Measurements from ENCODE around the gene TAF7L.
"Not testable (repeated sequence)": the region's sequence is repeated elsewhere in the genome, so short reads cannot be mapped to it uniquely, and the experiment has no call there.

The TAF7L gene

GRCh38 chrX:101290957-101291603, at the start of gene TAF7L:
Gene TAF7L (minus strand): TSS chrX:101291334. CDS start chrX:101287543, 3,791 bp downstream.
- DNase-seq (ENCODE audit: low read depth, low spot score): no peak

- no peak for DNase-seq (ENCODE audit: low read depth, low spot score)
These were observed 46.7 kb upstream of the TAF7L start for GRCh38 chrX:101337776-101338271.

GRCh38 chrX:101334310-101334709, 43.2 kb upstream of the TAF7L start:
- not testable (repeated sequence) for DNase-seq (ENCODE audit: low read depth, low spot score)

GRCh38 chrX:101326600-101326999, 35.5 kb upstream of the TAF7L start:
- DNase-seq (ENCODE audit: low read depth, low spot score): not testable (repeated sequence)

- DNase-seq (ENCODE audit: low read depth, low spot score): no peak
These were observed 12.7 kb upstream of the TAF7L start for GRCh38 chrX:101303790-101304189.

GRCh38 chrX:101295603-101296002, 4.5 kb upstream of the TAF7L start:
- not testable (repeated sequence) for DNase-seq (ENCODE audit: low read depth, low spot score)

- DNase-seq (ENCODE audit: low read depth, low spot score): no peak
These were observed 3.7 kb downstream of the TAF7L start for GRCh38 chrX:101287402-101287801.

- no peak for DNase-seq (ENCODE audit: low read depth, low spot score)
These were observed 14.9 kb downstream of the TAF7L start for GRCh38 chrX:101276238-101276637.

- DNase-seq (ENCODE audit: low read depth, low spot score): no peak
These were observed 16.9 kb downstream of the TAF7L start for GRCh38 chrX:101274198-101274597.

- no peak for DNase-seq (ENCODE audit: low read depth, low spot score)
These were observed 25.2 kb downstream of the TAF7L start for GRCh38 chrX:101265869-101266428.

GRCh38 chrX:101263766-101264165, 27.4 kb downstream of the TAF7L start:
- DNase-seq (ENCODE audit: low read depth, low spot score): no peak

GRCh38 chrX:101262590-101262989, 28.5 kb downstream of the TAF7L start:
- DNase-seq (ENCODE audit: low read depth, low spot score): no peak

- peak; percentile 20 for DNase-seq (ENCODE audit: low read depth, low spot score)
These were observed 30.7 kb downstream of the TAF7L start for GRCh38 chrX:101260435-101260834.

- no peak for DNase-seq (ENCODE audit: low read depth, low spot score)
These were observed 32.9 kb downstream of the TAF7L start for GRCh38 chrX:101258259-101258581.

GRCh38 chrX:101257448-101258258, 33.5 kb downstream of the TAF7L start:
- DNase-seq (ENCODE audit: low read depth, low spot score): no peak

GRCh38 chrX:101252634-101253033, 38.5 kb downstream of the TAF7L start:
- DNase-seq (ENCODE audit: low read depth, low spot score): no peak

GRCh38 chrX:101241531-101241930, 49.6 kb downstream of the TAF7L start:
- no peak for DNase-seq (ENCODE audit: low read depth, low spot score)

- no peak for DNase-seq (ENCODE audit: low read depth, low spot score)
These were observed 54.1 kb downstream of the TAF7L start for GRCh38 chrX:101237041-101237440.

- DNase-seq (ENCODE audit: low read depth, low spot score): no peak
These were observed 58.8 kb downstream of the TAF7L start for GRCh38 chrX:101232316-101232715.

GRCh38 chrX:101231080-101231479, 60.1 kb downstream of the TAF7L start:
- no peak for DNase-seq (ENCODE audit: low read depth, low spot score)

GRCh38 chrX:101230636-101231035, 60.5 kb downstream of the TAF7L start:
- DNase-seq (ENCODE audit: low read depth, low spot score): no peak

- no peak for DNase-seq (ENCODE audit: low read depth, low spot score)
These were observed 62.0 kb downstream of the TAF7L start for GRCh38 chrX:101229170-101229569.

- no peak for DNase-seq (ENCODE audit: low read depth, low spot score)
These were observed 67.9 kb downstream of the TAF7L start for GRCh38 chrX:101223226-101223625.

Measured in iPS DF 19.7 (cell line).